Esophagus (tissue), 2 donors: Measurements from ENCODE around the gene ADAMTS2. TPM values are rescaled to one million over a fixed set of nuclear protein-coding genes. Genes with fewer than 3 reads are reported as not detected.

Experiments used
- polyA plus RNA-seq, 2 donors: library from polyadenylated mRNA; stranded (reverse); fragments of 200-250 nt; gene quantifications; one replicate each; pipeline ENCODE4 v1.2.3, GENCODE V29; 2013
- donor health status: healthy with polysubstance abuse.
- donor health status: Bipolar disorder and iron deficiency.

ADAMTS2 gene
- polyA plus RNA-seq, 2 donors, result 1.4 to 1.5 TPM

Other genes starting within 250 kb of the ADAMTS2 start
- gene RUFY1, start 205.1 kb upstream of the ADAMTS2 start, polyA plus RNA-seq, result 10 to 100 TPM; 30.1 to 31.9 TPM